Measurements from ENCODE around the gene HSPB6. TPM values are rescaled to one million over a fixed set of nuclear protein-coding genes. Genes with fewer than 3 reads are reported as not detected.

HSPB6 gene
- total and polyA plus RNA-seq, 2 of the 8 experiments (the other 6 are each of a cell fraction or from before 2014, with no cell fraction given) = 0.91 TPM; not detected in 1

DNA sequence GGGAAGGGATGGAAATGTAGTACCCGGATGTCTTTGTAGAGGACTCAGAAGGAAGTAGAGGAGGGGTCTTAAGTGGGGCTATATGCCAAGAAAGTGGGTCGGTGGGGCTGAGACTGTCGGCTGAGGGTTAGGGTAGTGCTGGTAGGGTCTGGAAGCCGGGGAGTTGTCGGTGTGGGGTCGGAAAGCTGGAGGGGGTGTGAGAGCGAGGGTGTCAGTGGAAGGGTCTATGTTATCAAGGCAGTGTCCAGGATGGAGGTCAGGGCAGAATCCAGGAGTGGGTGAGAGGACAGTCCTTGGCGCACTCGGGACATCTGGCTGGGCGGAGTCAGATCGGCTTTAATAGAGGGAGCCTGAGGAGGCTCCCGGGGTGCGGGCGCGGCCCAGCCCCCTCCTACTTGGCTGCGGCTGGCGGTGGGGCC, 1.7 kb downstream of the HSPB6 start (continued):
- TF ChIP-seq, protein P1, sequence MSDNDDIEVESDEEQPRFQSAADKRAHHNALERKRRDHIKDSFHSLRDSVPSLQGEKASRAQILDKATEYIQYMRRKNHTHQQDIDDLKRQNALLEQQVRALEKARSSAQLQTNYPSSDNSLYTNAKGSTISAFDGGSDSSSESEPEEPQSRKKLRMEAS (IDR thresholded peaks at IDR 0.05) = no peak
- no peak for TF ChIP-seq CHD2 (IDR thresholded peaks at IDR 0.05; ENCODE audit: low read length)
- TF ChIP-seq BRCA1 (IDR thresholded peaks at IDR 0.05; ENCODE audit: low read depth, low read length) = no peak
- no peak for TF ChIP-seq JUND (IDR thresholded peaks at IDR 0.05; ENCODE audit: low read length)

All from H1 (cell line).